ENCODE data around the gene SMOC2.

SMOC2 gene

GRCh38 chr6:168620578-168620977, 179.6 kb downstream of the SMOC2 start:
- WGBS (ENCODE audit: insufficient coverage, insufficient read length): no CpG with 5 or more reads among the region's 6 CpGs
- no peaks in the 10 kb centered on the region for H3K27me3 ChIP-seq (ENCODE audit: control insufficient read depth, insufficient read depth, low read length)
- no peaks in the 10 kb centered on the region for H3K36me3 ChIP-seq (ENCODE audit: control insufficient read depth, insufficient read depth, low read length)
- peaks cover 1% of the 10 kb centered on the region; the same call in 1 of the 2 replicates for H3K4me1 ChIP-seq (ENCODE audit: control insufficient read depth, insufficient read depth, low read length)
- no peak overlapping the region for H3K4me3 ChIP-seq (ENCODE audit: low read length)
- DNase-seq (ENCODE audit: low read depth, low spot score): no peak
- no peak overlapping the region for H3K27ac ChIP-seq (ENCODE audit: low read length)
- H3K9me3 ChIP-seq (ENCODE audit: control insufficient read depth, insufficient read depth, low read length): no peaks in the 10 kb centered on the region

DNA sequence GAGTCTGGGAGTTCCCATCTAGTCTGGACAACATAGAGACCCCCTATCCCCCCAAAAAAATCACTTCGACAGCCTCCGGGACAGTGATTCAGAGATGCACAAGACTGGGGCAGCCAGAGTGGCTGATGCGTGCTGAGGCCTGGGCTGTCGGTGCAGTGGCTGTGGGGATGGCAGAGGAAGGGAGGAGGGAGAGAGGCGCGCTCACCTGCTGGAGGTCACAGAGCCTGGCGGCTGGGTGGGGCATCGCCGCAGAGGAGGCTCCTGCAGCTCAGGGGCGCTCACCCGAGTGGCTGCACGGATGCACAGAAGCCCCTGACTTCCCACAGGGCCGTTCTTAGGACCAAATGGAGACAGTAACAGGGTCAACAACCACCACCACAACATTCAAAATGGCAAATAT, 182.8 kb downstream of the SMOC2 start:
- Histone ChIP-seq H3K27me3 (ENCODE audit: control insufficient read depth, insufficient read depth, low read length) (no peaks in the 10 kb centered on the region), H3K9me3 (ENCODE audit: control insufficient read depth, insufficient read depth, low read length) (no peaks in the 10 kb centered on the region), H3K4me1 (ENCODE audit: control insufficient read depth, insufficient read depth, low read length) (peaks cover 1% of the 10 kb centered on the region; the same call in 1 of the 2 replicates), H3K4me3 (ENCODE audit: low read length) (no peak overlapping the region), H3K36me3 (ENCODE audit: control insufficient read depth, insufficient read depth, low read length) (no peaks in the 10 kb centered on the region), H3K27ac (ENCODE audit: low read length) (no peak overlapping the region)
- no peak for DNase-seq (ENCODE audit: low read depth, low spot score)
- no CpG with 5 or more reads among the region's 13 CpGs for WGBS (ENCODE audit: insufficient coverage, insufficient read length)

GRCh38 chr6:168624540-168624939, 183.6 kb downstream of the SMOC2 start:
- Histone ChIP-seq H3K27ac (ENCODE audit: low read length) (no peak overlapping the region), H3K27me3 (ENCODE audit: control insufficient read depth, insufficient read depth, low read length) (no peaks in the 10 kb centered on the region), H3K36me3 (ENCODE audit: control insufficient read depth, insufficient read depth, low read length) (no peaks in the 10 kb centered on the region), H3K4me1 (ENCODE audit: control insufficient read depth, insufficient read depth, low read length) (peaks cover 1% of the 10 kb centered on the region; the same call in 1 of the 2 replicates), H3K9me3 (ENCODE audit: control insufficient read depth, insufficient read depth, low read length) (no peaks in the 10 kb centered on the region), H3K4me3 (ENCODE audit: low read length) (no peak overlapping the region)
- WGBS (ENCODE audit: insufficient coverage, insufficient read length): no CpG with 5 or more reads among the region's 2 CpGs
- DNase-seq (ENCODE audit: low read depth, low spot score): no peak

DNA sequence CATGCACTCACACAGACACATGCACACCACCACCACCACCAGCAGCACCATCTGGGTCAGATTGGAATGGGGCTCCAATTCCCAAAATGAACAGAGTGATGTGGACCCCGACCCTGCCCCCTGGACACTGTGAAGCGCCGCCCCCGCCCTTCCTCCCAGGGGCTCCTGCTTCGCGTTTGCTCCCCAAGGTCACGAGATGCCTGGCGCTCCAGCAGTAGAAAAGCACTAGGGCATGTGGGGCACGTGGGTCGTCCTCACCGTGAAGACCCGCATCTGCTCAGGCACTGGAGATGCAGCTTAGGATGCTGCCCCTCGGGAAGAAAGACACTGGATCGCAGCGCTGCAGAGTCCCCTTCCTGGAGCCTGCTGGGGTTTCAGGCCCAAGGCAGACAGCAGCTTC, 184.0 kb downstream of the SMOC2 start:
- no peaks in the 10 kb centered on the region for H3K27me3 ChIP-seq (ENCODE audit: control insufficient read depth, insufficient read depth, low read length)
- no peaks in the 10 kb centered on the region for H3K9me3 ChIP-seq (ENCODE audit: control insufficient read depth, insufficient read depth, low read length)
- DNase-seq (ENCODE audit: low read depth, low spot score): no peak
- H3K36me3 ChIP-seq (ENCODE audit: control insufficient read depth, insufficient read depth, low read length): no peaks in the 10 kb centered on the region
- H3K4me1 ChIP-seq (ENCODE audit: control insufficient read depth, insufficient read depth, low read length): peaks cover 1% of the 10 kb centered on the region; the same call in 1 of the 2 replicates
- WGBS (ENCODE audit: insufficient coverage, insufficient read length): no CpG with 5 or more reads among the region's 15 CpGs
- H3K27ac ChIP-seq (ENCODE audit: low read length): no peak overlapping the region
- no peak overlapping the region for H3K4me3 ChIP-seq (ENCODE audit: low read length)

DNA sequence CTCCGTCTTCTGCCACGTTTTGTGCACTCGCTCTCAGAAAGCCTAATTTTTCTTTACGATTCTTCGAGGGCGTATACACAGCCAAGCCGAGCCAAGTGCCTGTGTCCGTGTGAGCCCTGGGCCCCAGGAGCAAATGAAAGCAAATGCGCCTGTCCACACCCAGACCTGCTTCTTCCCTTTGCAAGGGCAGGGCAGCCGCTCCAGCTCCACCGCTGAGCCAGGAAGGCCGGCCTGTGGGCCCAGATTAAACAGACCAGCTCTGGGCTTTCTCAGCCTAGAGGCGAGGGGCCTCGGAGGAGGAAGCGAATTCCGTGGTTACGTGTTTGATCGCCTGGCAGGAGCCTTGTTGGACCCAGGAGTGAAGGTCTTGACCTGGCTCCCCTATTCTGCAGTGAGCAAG, 184.6 kb downstream of the SMOC2 start:
- H3K4me1 ChIP-seq (ENCODE audit: control insufficient read depth, insufficient read depth, low read length): peaks cover 1% of the 10 kb centered on the region; the same call in 1 of the 2 replicates
- no peaks in the 10 kb centered on the region for H3K27me3 ChIP-seq (ENCODE audit: control insufficient read depth, insufficient read depth, low read length)
- H3K9me3 ChIP-seq (ENCODE audit: control insufficient read depth, insufficient read depth, low read length): no peaks in the 10 kb centered on the region
- no CpG with 5 or more reads among the region's 18 CpGs for WGBS (ENCODE audit: insufficient coverage, insufficient read length)
- no peaks in the 10 kb centered on the region for H3K36me3 ChIP-seq (ENCODE audit: control insufficient read depth, insufficient read depth, low read length)
- no peak for DNase-seq (ENCODE audit: low read depth, low spot score)
- no peak overlapping the region for H3K27ac ChIP-seq (ENCODE audit: low read length)
- no peak overlapping the region for H3K4me3 ChIP-seq (ENCODE audit: low read length)

- Histone ChIP-seq H3K27me3 (ENCODE audit: control insufficient read depth, insufficient read depth, low read length) (no peaks in the 10 kb centered on the region), H3K27ac (ENCODE audit: low read length) (no peak overlapping the region), H3K9me3 (ENCODE audit: control insufficient read depth, insufficient read depth, low read length) (no peaks in the 10 kb centered on the region), H3K36me3 (ENCODE audit: control insufficient read depth, insufficient read depth, low read length) (no peaks in the 10 kb centered on the region), H3K4me1 (ENCODE audit: control insufficient read depth, insufficient read depth, low read length) (peaks cover 1% of the 10 kb centered on the region; the same call in 1 of the 2 replicates), H3K4me3 (ENCODE audit: low read length) (no peak overlapping the region)
- no peak for DNase-seq (ENCODE audit: low read depth, low spot score)
- no CpG with 5 or more reads among the region's 19 CpGs for WGBS (ENCODE audit: insufficient coverage, insufficient read length)
Observed at GRCh38 chr6:168626046-168626602, 185.1 kb downstream of the SMOC2 start.

DNA sequence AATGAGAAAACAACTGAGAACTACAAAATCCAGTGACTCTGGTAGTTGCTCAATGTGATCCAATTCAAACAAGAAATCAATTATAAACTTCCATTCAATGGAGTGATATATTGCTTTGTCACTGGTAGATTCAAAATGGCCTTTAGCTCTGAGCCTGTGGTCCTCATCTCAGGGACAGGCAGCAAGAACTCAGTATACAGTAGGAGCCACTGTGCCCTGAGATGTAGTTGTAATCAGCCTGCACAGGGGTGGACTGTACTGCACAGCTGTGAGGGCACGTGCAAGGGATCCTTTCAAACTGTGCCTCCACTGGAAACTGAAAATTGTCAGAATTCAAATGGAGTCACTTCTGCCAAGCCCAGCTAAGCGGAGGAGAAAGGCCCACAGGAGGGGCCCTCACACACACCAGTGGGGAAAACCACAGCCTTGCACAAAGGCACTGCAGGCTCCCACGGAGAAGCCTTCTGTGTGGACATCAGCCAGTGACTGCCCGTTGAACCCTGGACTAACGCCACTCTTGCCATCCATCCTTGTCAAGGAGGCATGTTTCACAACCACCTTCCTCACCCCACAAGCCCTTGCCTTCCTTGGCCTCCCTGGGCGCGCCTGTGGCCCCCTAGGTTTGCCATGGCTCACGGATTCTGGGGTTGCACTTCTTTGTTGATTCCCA, 186.7 kb downstream of the SMOC2 start:
- DNase-seq (ENCODE audit: low read depth, low spot score): no peak
- no peaks in the 10 kb centered on the region for H3K9me3 ChIP-seq (ENCODE audit: control insufficient read depth, insufficient read depth, low read length)
- peaks cover 1% of the 10 kb centered on the region; the same call in 1 of the 2 replicates for H3K4me1 ChIP-seq (ENCODE audit: control insufficient read depth, insufficient read depth, low read length)
- H3K27ac ChIP-seq (ENCODE audit: low read length): no peak overlapping the region
- WGBS (ENCODE audit: insufficient coverage, insufficient read length): no CpG with 5 or more reads among the region's 8 CpGs
- H3K4me3 ChIP-seq (ENCODE audit: low read length): no peak overlapping the region
- H3K27me3 ChIP-seq (ENCODE audit: control insufficient read depth, insufficient read depth, low read length): no peaks in the 10 kb centered on the region
- no peaks in the 10 kb centered on the region for H3K36me3 ChIP-seq (ENCODE audit: control insufficient read depth, insufficient read depth, low read length)

GRCh38 chr6:168628176-168628553, 187.2 kb downstream of the SMOC2 start:
- no CpG with 5 or more reads among the region's 6 CpGs for WGBS (ENCODE audit: insufficient coverage, insufficient read length)

GRCh38 chr6:168628732-168629245, 187.8 kb downstream of the SMOC2 start:
- Histone ChIP-seq H3K9me3 (ENCODE audit: control insufficient read depth, insufficient read depth, low read length) (no peaks in the 10 kb centered on the region), H3K4me3 (ENCODE audit: low read length) (no peak overlapping the region), H3K27ac (ENCODE audit: low read length) (no peak overlapping the region), H3K4me1 (ENCODE audit: control insufficient read depth, insufficient read depth, low read length) (no peaks in the 10 kb centered on the region; the same call in 1 of the 2 replicates), H3K27me3 (ENCODE audit: control insufficient read depth, insufficient read depth, low read length) (no peaks in the 10 kb centered on the region), H3K36me3 (ENCODE audit: control insufficient read depth, insufficient read depth, low read length) (no peaks in the 10 kb centered on the region)
- no peak for DNase-seq (ENCODE audit: low read depth, low spot score)
- no CpG with 5 or more reads among the region's 19 CpGs for WGBS (ENCODE audit: insufficient coverage, insufficient read length)

More at GRCh38 chr6:168628176-168628553, 187.2 kb downstream of the SMOC2 start:
- no peaks in the 10 kb centered on the region for H3K36me3 ChIP-seq (ENCODE audit: control insufficient read depth, insufficient read depth, low read length)
- H3K27me3 ChIP-seq (ENCODE audit: control insufficient read depth, insufficient read depth, low read length): no peaks in the 10 kb centered on the region
- no peak for DNase-seq (ENCODE audit: low read depth, low spot score)
- H3K4me1 ChIP-seq (ENCODE audit: control insufficient read depth, insufficient read depth, low read length): peaks cover 1% of the 10 kb centered on the region; the same call in 1 of the 2 replicates
- no peaks in the 10 kb centered on the region for H3K9me3 ChIP-seq (ENCODE audit: control insufficient read depth, insufficient read depth, low read length)
- no peak overlapping the region for H3K27ac ChIP-seq (ENCODE audit: low read length)
- no peak overlapping the region for H3K4me3 ChIP-seq (ENCODE audit: low read length)

GRCh38 chr6:168631564-168631963, 190.6 kb downstream of the SMOC2 start:
- no peak overlapping the region for H3K4me3 ChIP-seq (ENCODE audit: low read length)
- H3K9me3 ChIP-seq (ENCODE audit: control insufficient read depth, insufficient read depth, low read length): no peaks in the 10 kb centered on the region
- no peak for DNase-seq (ENCODE audit: low read depth, low spot score)
- H3K27me3 ChIP-seq (ENCODE audit: control insufficient read depth, insufficient read depth, low read length): no peaks in the 10 kb centered on the region
- H3K27ac ChIP-seq (ENCODE audit: low read length): no peak overlapping the region
- H3K36me3 ChIP-seq (ENCODE audit: control insufficient read depth, insufficient read depth, low read length): no peaks in the 10 kb centered on the region
- no CpG with 5 or more reads among the region's 4 CpGs for WGBS (ENCODE audit: insufficient coverage, insufficient read length)
- no peaks in the 10 kb centered on the region; the same call in 1 of the 2 replicates for H3K4me1 ChIP-seq (ENCODE audit: control insufficient read depth, insufficient read depth, low read length)
